ENCODE measurements around the gene PRSS58.
A peak's percentile ranks its signal among the peaks of the same experiment; 100 is the strongest.

PRSS58 gene

GRCh38 chr7:142300689-142301088 is 42.8 kb upstream of the PRSS58 start:
- no peak for DNase-seq (ENCODE audit: extremely low read depth, insufficient read length)
- TF ChIP-seq CTCF (IDR thresholded peaks at IDR 0.05; ENCODE audit: insufficient read depth, low read length, poor library complexity, severe bottlenecking) = peak; percentile 48
- H3K4me3 ChIP-seq (replicated peaks; ENCODE audit: low read depth, low read length) = no peak overlapping the region

GRCh38 chr7:142299237-142299781 is 41.5 kb upstream of the PRSS58 start:
- Histone ChIP-seq H3K36me3 (ENCODE audit: control insufficient read depth, insufficient read depth, low read length) (no peaks in the 10 kb centered on the region), H3K27me3 (replicated peaks; ENCODE audit: control insufficient read depth, insufficient read depth, low read length) (no peaks in the 10 kb centered on the region; the same call in 1 of the 2 replicates), H3K4me3 (replicated peaks; ENCODE audit: low read depth, low read length) (no peak overlapping the region)
- no peak for DNase-seq (ENCODE audit: extremely low read depth, insufficient read length)
- TF ChIP-seq CTCF (IDR thresholded peaks at IDR 0.05; ENCODE audit: insufficient read depth, low read length, poor library complexity, severe bottlenecking) = no peak

More at GRCh38 chr7:142300689-142301088, 42.8 kb upstream of the PRSS58 start:
- H3K36me3 ChIP-seq (ENCODE audit: control insufficient read depth, insufficient read depth, low read length) = no peaks in the 10 kb centered on the region
- H3K27me3 ChIP-seq (replicated peaks; ENCODE audit: control insufficient read depth, insufficient read depth, low read length) = no peaks in the 10 kb centered on the region; the same call in 1 of the 2 replicates

- no peak for TF ChIP-seq CTCF (IDR thresholded peaks at IDR 0.05; ENCODE audit: insufficient read depth, low read length, poor library complexity, severe bottlenecking)
- Histone ChIP-seq H3K36me3 (ENCODE audit: control insufficient read depth, insufficient read depth, low read length) (no peaks in the 10 kb centered on the region), H3K4me3 (replicated peaks; ENCODE audit: low read depth, low read length) (no peak overlapping the region), H3K27me3 (replicated peaks; ENCODE audit: control insufficient read depth, insufficient read depth, low read length) (no peaks in the 10 kb centered on the region; the same call in 1 of the 2 replicates)
- DNase-seq (ENCODE audit: extremely low read depth, insufficient read length) = no peak
Observed at GRCh38 chr7:142298627-142299026, 40.8 kb upstream of the PRSS58 start.

- no peak for DNase-seq (ENCODE audit: extremely low read depth, insufficient read length)
- Histone ChIP-seq H3K36me3 (ENCODE audit: control insufficient read depth, insufficient read depth, low read length) (no peaks in the 10 kb centered on the region), H3K27me3 (replicated peaks; ENCODE audit: control insufficient read depth, insufficient read depth, low read length) (no peaks in the 10 kb centered on the region; the same call in 1 of the 2 replicates), H3K4me3 (replicated peaks; ENCODE audit: low read depth, low read length) (no peak overlapping the region)
- TF ChIP-seq CTCF (IDR thresholded peaks at IDR 0.05; ENCODE audit: insufficient read depth, low read length, poor library complexity, severe bottlenecking) = peak; percentile 49
Observed at GRCh38 chr7:142298009-142298408, 40.2 kb upstream of the PRSS58 start.

GRCh38 chr7:142280263-142280662 is 22.4 kb upstream of the PRSS58 start:
- no peaks in the 10 kb centered on the region for H3K36me3 ChIP-seq (ENCODE audit: control insufficient read depth, insufficient read depth, low read length)
- no peaks in the 10 kb centered on the region for H3K27me3 ChIP-seq (replicated peaks; ENCODE audit: control insufficient read depth, insufficient read depth, low read length)
- no peak for DNase-seq (ENCODE audit: extremely low read depth, insufficient read length)
- no peak for TF ChIP-seq CTCF (IDR thresholded peaks at IDR 0.05; ENCODE audit: insufficient read depth, low read length, poor library complexity, severe bottlenecking)
- H3K4me3 ChIP-seq (replicated peaks; ENCODE audit: low read depth, low read length) = no peak overlapping the region

GRCh38 chr7:142279601-142280000 is 21.7 kb upstream of the PRSS58 start:
- no peaks in the 10 kb centered on the region for H3K36me3 ChIP-seq (ENCODE audit: control insufficient read depth, insufficient read depth, low read length)
- no peak for DNase-seq (ENCODE audit: extremely low read depth, insufficient read length)
- TF ChIP-seq CTCF (IDR thresholded peaks at IDR 0.05; ENCODE audit: insufficient read depth, low read length, poor library complexity, severe bottlenecking) = no peak
- no peaks in the 10 kb centered on the region for H3K27me3 ChIP-seq (replicated peaks; ENCODE audit: control insufficient read depth, insufficient read depth, low read length)
- no peak overlapping the region for H3K4me3 ChIP-seq (replicated peaks; ENCODE audit: low read depth, low read length)

Data from GM06990 (cell line).